ENCODE measurements around the gene MICA. TPM values are rescaled to one million over a fixed set of nuclear protein-coding genes. Genes with fewer than 3 reads are reported as not detected.

MICA gene
- total RNA-seq, 1 experiment from 2014 or later: 41.2 TPM

DNA sequence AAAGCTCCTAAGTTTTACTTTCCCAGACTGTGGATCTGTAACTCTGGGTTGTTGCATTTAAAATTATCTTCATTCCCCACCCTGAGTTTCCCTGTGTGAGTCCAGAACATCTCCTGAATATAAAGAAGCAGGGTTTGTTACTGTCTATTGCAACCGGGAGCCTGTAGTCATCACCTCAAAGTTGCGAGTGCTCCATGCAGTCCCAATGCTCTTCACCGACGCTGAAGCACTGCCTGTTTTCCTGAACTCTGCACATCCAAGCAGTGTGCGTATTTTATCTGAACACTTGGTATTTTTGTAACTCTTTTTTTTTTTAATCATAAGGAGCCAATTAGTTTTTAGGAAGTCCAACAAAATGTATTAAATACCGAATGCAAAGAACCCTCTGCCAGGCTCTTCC lies 45.5 kb upstream of the MICA start:
- H3K27me3 ChIP-seq (replicated peaks; ENCODE audit: insufficient read depth, low read depth, low read length, poor library complexity): peaks cover 62% of the 10 kb centered on the region
- no TSS peak for BruUV-seq (replicated peaks)
- no peak overlapping the region for H3K27ac ChIP-seq (ENCODE audit: low read depth, low read length, poor library complexity, severe bottlenecking)
- intact Hi-C loops (cut with micrococcal nuclease; ENCODE audit: unreplicated experiment): no loop called here
- no peaks in the 10 kb centered on the region for H3K9me3 ChIP-seq (ENCODE audit: low read depth, low read length, poor library complexity, severe bottlenecking)
- CTCF ChIA-PET: no interaction called here
- TF ChIP-seq EZH2 (IDR thresholded peaks at IDR 0.05; ENCODE audit: borderline replicate concordance, low read depth, low read length, poor library complexity, severe bottlenecking): no peak
- TF ChIP-seq, protein P1, sequence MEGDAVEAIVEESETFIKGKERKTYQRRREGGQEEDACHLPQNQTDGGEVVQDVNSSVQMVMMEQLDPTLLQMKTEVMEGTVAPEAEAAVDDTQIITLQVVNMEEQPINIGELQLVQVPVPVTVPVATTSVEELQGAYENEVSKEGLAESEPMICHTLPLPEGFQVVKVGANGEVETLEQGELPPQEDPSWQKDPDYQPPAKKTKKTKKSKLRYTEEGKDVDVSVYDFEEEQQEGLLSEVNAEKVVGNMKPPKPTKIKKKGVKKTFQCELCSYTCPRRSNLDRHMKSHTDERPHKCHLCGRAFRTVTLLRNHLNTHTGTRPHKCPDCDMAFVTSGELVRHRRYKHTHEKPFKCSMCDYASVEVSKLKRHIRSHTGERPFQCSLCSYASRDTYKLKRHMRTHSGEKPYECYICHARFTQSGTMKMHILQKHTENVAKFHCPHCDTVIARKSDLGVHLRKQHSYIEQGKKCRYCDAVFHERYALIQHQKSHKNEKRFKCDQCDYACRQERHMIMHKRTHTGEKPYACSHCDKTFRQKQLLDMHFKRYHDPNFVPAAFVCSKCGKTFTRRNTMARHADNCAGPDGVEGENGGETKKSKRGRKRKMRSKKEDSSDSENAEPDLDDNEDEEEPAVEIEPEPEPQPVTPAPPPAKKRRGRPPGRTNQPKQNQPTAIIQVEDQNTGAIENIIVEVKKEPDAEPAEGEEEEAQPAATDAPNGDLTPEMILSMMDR (conservative IDR thresholded peaks at IDR 0.05; ENCODE audit: low read depth, low read length): no peak
- H3K36me3 ChIP-seq (ENCODE audit: insufficient read depth, low read length, poor library complexity, severe bottlenecking): no peaks in the 10 kb centered on the region
- POLR2A ChIA-PET (ENCODE audit: low non-redundant PET): no interaction called here
- H3K4me1 ChIP-seq (ENCODE audit: insufficient read depth, low read length, poor library complexity, severe bottlenecking): peaks cover 6% of the 10 kb centered on the region
- peak overlapping the region; percentile 72 for H3K4me3 ChIP-seq (ENCODE audit: low read depth, low read length, poor library complexity, severe bottlenecking)
- no peak for DNase-seq (ENCODE audit: low spot score)

DNA sequence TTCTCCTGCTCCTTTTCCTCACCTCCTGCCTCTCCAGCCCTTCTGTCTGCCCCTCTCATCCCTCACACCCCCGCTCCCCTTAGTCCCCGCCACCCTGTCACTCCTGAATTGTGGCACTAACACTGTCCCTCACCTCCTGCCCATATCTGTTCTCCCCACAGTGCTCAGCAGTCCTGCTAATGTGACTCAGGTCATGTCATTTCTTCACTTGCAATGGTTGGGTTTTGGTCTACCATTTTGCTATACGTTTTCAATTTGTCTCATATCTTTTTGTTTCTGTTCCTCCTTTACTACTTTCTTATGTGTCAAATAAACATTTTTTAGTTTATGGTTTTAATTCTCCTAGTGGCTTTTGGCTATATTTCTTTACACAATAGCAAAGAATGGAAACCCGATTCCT lies 45.1 kb upstream of the MICA start:
- CTCF ChIA-PET: no interaction called here
- H3K27ac ChIP-seq (ENCODE audit: low read depth, low read length, poor library complexity, severe bottlenecking): no peak overlapping the region
- peaks cover 6% of the 10 kb centered on the region for H3K4me1 ChIP-seq (ENCODE audit: insufficient read depth, low read length, poor library complexity, severe bottlenecking)
- H3K36me3 ChIP-seq (ENCODE audit: insufficient read depth, low read length, poor library complexity, severe bottlenecking): no peaks in the 10 kb centered on the region
- BruUV-seq (replicated peaks): no TSS peak
- H3K9me3 ChIP-seq (ENCODE audit: low read depth, low read length, poor library complexity, severe bottlenecking): no peaks in the 10 kb centered on the region
- POLR2A ChIA-PET (ENCODE audit: low non-redundant PET): no interaction called here
- no peak for DNase-seq (ENCODE audit: low spot score)
- peaks cover 66% of the 10 kb centered on the region for H3K27me3 ChIP-seq (replicated peaks; ENCODE audit: insufficient read depth, low read depth, low read length, poor library complexity)
- H3K4me3 ChIP-seq (ENCODE audit: low read depth, low read length, poor library complexity, severe bottlenecking): no peak overlapping the region
- intact Hi-C loops (cut with micrococcal nuclease; ENCODE audit: unreplicated experiment): no loop called here
- TF ChIP-seq, protein P1 (conservative IDR thresholded peaks at IDR 0.05; ENCODE audit: low read depth, low read length): no peak
- TF ChIP-seq EZH2 (IDR thresholded peaks at IDR 0.05; ENCODE audit: borderline replicate concordance, low read depth, low read length, poor library complexity, severe bottlenecking): no peak

DNA sequence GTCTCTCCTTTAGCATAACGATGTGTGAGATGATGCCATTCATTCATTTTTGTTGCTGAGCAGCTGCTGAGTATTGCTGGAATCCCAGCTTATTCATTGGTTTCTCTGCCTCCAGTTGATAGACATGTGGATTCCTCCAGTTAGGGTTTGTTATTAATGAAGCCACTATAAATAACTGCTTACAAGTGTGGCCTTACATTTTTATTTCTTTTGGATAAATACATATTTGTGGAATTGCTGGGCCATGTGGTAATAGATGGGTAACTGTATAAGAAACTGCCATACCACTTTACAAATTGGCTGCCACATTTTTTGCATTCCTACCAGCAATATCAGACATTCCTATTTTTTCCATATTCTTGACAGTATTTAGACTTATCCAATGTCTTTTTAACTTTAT lies 43.8 kb upstream of the MICA start:
- no peaks in the 10 kb centered on the region for H3K9me3 ChIP-seq (ENCODE audit: low read depth, low read length, poor library complexity, severe bottlenecking)
- peaks cover 6% of the 10 kb centered on the region for H3K4me1 ChIP-seq (ENCODE audit: insufficient read depth, low read length, poor library complexity, severe bottlenecking)
- CTCF ChIA-PET: no interaction called here
- no peaks in the 10 kb centered on the region for H3K36me3 ChIP-seq (ENCODE audit: insufficient read depth, low read length, poor library complexity, severe bottlenecking)
- DNase-seq (ENCODE audit: low spot score): no peak
- TF ChIP-seq EZH2 (IDR thresholded peaks at IDR 0.05; ENCODE audit: borderline replicate concordance, low read depth, low read length, poor library complexity, severe bottlenecking): no peak
- TF ChIP-seq, protein P1 (conservative IDR thresholded peaks at IDR 0.05; ENCODE audit: low read depth, low read length): no peak
- intact Hi-C loops (cut with micrococcal nuclease; ENCODE audit: unreplicated experiment): no loop called here
- no peak overlapping the region for H3K4me3 ChIP-seq (ENCODE audit: low read depth, low read length, poor library complexity, severe bottlenecking)
- H3K27me3 ChIP-seq (replicated peaks; ENCODE audit: insufficient read depth, low read depth, low read length, poor library complexity): peaks cover 79% of the 10 kb centered on the region
- no peak overlapping the region for H3K27ac ChIP-seq (ENCODE audit: low read depth, low read length, poor library complexity, severe bottlenecking)
- no TSS peak for BruUV-seq (replicated peaks)
- POLR2A ChIA-PET (ENCODE audit: low non-redundant PET): no interaction called here

Data from A673 (cell line).